SK-N-MC (cell line): ENCODE measurements around the gene FOLR3.

Source experiments
- EZH2 ChIP-seq: fragments of 200-600 bp; sonication (generic); IDR thresholded peaks from one replicate; pipeline ENCODE4 v1.6.1; 2017; ENCODE audit warnings: antibody characterized with exemption
- POLR2AphosphoS5 ChIP-seq: IDR thresholded peaks from 2 replicates; pipeline ENCODE4 v1.6.1; 2012; ENCODE audit warnings: mild to moderate bottlenecking, low read depth, low read length, borderline replicate concordance

DNA sequence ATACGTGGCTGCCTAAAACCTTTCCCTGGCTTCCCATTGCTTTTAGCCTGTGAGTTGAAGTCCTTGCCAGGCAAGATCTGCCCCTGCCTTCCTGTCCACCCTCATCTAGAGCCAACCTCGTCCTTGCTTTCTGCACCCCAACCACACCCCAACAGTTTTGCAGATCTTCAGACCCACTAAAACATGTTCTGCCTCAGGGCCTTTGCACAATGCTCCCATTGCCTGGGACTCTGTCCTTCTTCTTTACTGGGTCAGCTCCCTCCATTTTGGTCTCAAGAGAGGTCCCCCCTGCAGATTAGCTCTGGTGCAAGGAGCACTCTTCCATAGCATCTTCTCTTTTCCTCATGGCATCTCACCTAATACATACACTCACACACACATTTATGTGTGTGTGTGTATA is 14.6 kb upstream of the FOLR3 start:
- TF ChIP-seq EZH2 (no peak), POLR2AphosphoS5 (no peak)
